HG03342 (cell line): Measurements from ENCODE around the gene COL6A3.
"Not testable (repeated sequence)": the region's sequence is repeated elsewhere in the genome, so short reads cannot be mapped to it uniquely, and the experiment has no call there.

Source experiments
- ATAC-seq: cut with Tn5 transposase; IDR thresholded peaks from one replicate; pipeline ENCODE4 v1.9.1; 2021; ENCODE audit warnings: mild to moderate bottlenecking, moderate library complexity; ENCODE audit not compliant: unreplicated experiment

COL6A3 gene

DNA sequence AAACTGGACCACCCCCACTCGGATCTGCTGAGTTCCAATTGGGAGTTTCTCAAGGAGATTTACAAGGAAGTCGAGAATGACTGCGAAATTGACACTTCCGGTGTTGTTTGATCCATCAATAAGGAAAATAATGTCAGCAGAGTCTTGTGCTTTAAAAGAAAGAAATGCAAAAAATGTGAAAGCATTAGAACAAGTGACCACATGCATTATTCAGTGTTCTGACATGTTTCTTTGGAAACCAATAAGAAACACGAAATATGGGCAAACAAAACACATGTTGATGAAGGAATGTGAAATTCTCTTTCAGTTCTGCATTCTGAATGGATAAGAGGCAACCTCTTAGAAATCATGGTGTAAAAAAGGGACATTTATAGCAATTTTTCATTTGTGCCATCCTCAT is 25.9 kb downstream of the COL6A3 start:
- no peak for ATAC-seq

DNA sequence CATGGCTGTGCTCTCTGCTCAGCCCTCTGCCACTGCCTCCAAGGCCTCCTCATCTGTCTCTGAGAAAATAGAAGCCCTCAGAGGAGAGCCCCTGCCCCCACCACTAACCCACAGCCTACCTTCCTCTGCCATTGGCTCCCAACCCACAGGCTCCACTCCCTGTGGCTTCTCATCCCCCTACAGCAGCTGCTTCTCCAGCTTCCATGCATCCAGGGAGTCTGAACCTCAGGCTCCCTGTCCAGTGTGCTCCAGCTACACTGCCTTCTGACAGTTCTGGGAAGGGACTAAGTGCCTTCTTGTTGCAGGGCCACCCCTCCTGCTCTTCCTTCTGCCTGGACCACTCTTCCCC is 29.3 kb downstream of the COL6A3 start:
- ATAC-seq: no peak

DNA sequence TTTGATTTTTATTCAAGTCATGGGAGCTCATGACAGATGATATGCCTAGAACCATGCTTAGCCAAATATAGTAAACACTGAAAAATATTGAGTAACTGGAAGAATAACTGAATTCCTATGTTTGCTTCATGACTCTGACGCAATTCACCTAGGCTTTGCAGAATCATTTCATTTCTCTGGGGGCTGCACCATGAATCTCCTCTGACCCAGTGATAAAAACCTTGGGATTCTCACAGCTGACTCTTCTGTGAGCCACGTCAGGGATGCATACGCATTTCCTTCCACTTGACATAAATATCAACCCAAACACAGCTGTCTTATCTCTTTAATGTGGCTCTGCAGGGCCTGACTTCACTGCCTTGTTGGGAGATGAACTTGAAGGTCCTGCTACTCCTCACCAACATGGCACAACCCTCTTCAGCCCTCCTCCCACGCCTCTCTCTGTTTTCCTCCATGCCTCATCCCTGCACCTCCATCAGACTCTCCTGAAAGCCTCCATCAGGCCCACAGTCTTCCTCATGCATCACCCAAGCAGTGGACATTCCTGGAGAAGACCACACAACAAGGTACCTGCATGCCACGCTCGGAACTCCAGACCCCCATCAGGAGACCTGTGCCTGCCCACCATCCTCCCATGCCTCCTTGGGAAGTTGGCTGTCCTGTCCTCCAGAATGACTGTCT is 29.8 kb downstream of the COL6A3 start:
- no peak for ATAC-seq

DNA sequence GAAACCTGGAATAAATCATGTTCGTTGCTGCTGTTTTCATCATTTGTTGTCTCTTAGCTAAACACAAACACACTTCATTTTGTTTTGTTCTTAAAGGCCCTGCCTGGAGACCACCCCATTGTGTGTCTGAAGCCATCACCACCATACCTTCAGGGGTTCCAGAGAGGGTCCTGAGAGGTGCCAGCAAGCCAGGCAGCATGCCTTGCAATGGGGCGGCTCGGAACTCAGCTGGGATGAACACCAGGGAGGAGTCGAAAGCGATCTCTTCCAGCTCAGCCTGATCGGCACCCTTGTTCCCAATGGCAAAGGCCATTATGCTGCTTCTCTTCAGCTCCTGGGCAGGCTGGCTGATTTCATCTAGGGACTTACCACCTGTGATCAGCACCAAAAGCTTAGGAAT is 33.2 kb downstream of the COL6A3 start:
- ATAC-seq: no peak

DNA sequence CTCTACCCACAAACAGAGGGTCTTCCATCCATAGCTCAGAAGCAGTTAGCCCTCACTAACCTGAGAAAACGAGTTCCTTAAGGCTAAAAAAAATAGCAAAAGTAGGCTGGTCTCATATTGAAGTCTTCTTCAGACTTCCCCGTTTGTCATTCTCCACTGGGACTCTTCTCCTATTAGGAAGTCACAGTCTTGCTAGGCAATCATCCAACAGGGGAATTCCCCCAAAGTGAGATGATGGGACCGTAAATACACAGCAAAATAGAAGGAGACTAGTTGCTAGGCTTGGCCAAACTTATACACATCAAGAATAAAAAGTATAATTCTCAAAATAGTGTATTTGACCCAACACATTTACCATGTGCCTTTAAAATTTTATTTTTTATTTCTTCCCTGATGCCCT is 34.3 kb downstream of the COL6A3 start:
- no peak for ATAC-seq

DNA sequence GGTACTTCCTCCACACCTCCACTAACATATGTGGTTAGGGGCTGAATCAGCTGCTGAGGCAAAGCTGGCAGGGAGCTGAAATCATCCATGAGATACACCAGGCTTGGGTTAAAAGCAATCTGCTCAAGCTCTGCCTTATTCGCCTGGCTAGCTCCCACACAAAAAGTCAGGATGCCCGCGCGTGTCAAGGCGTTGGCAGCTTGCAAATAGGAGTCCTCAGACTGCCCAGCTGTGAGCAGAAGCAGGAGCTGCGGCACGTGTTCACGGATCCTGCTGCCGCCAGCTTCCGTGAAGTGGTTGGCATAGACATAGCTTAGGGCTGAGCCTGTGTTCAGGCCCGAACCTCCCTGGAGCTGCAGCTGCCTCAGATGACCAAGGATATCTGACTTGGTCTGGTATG is 35.3 kb downstream of the COL6A3 start:
- no peak for ATAC-seq

DNA sequence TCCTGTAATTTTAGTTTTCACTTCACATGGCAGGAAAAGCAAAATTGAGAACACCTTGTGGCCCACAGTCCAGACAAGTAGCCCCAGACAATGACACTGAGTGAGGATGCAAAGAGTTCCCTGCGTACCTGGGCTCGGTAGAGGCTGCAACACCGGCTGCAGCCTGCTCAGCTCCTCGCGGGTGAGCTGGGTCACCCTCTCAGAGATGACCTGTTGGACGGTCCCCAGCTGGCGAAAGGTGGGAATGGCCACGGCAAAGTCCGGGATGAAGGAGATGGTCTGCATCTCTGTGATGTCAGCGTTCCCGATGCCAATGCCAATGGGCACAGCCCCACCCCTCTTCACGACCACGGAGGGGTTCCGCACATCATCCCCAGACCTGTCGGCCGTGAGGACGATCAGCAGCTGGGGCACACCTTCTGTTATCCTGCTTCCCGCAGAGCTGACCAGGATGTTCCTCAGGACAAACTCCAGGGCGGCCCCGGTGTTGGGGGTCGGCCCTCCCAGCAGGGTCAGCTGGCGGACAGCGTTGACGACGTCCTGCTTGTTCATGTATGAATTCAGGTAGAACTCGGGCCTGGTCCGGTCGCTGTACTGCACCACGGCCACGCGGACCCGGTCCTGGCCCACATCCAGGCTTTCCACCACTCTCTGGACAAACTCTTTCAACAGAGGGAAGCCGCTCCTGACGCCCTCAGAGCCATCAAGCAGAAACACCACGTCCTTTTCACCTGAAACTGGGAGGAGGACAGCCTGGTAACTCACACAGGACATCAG is 39.5 kb downstream of the COL6A3 start:
- no peak for ATAC-seq

DNA sequence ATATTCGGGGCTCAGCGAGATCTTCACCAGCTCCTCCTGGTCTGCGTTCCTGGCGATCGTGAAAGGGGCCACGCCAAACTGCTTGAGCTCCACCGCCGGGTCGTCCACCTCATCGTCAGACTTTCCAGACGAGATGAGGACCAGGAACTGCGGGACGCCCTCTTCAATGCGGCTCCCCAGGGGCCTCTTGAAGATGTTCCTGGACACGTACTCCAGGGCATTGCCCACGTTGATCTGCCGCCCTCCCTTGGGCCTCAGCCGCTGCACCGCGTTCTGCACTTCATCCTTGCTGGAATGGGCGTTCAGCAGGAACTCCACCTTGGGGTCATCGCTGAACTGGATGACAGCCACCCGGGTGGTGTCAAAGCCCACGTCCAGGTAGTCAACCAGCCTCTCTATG is 42.1 kb downstream of the COL6A3 start:
- ATAC-seq: no peak

DNA sequence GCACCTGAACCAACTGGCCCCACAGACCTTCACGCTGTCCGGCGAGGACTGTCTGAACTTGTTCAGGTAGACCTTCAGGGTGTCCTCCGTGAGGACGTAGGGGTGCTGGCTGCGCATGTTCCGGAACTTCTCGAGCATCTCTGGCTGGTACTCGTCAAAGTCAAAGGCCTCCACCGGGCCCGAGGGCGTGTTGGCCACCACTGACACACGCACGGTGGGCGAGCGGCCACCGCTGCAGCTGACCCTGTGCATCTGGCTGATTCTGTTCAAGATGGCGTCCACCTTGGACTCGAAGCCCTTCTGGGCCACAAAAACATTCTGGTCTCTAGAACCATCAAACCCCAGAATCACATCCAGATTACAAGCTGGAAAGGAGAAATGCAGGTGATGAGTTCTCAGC is 48.3 kb downstream of the COL6A3 start:
- ATAC-seq: no peak

DNA sequence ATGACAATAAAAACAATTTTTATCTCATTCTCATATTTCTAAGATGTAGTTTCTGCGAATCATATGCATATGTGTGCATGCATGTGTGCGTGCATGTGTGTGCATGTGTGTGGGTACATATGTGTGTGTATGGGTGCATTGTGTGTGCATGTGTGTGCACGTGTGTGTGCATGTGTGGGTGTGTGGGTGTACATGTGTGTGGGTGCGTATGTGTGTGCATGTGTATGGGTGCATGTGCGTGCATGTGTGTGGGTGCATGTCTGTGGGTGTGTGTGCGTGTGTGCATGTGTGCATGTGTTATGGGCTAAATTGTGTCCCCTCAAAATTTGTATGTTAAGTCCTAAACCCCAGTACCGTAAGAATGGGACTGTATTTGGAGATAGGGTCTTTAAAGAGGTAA is 49.3 kb downstream of the COL6A3 start:
- ATAC-seq: no peak

DNA sequence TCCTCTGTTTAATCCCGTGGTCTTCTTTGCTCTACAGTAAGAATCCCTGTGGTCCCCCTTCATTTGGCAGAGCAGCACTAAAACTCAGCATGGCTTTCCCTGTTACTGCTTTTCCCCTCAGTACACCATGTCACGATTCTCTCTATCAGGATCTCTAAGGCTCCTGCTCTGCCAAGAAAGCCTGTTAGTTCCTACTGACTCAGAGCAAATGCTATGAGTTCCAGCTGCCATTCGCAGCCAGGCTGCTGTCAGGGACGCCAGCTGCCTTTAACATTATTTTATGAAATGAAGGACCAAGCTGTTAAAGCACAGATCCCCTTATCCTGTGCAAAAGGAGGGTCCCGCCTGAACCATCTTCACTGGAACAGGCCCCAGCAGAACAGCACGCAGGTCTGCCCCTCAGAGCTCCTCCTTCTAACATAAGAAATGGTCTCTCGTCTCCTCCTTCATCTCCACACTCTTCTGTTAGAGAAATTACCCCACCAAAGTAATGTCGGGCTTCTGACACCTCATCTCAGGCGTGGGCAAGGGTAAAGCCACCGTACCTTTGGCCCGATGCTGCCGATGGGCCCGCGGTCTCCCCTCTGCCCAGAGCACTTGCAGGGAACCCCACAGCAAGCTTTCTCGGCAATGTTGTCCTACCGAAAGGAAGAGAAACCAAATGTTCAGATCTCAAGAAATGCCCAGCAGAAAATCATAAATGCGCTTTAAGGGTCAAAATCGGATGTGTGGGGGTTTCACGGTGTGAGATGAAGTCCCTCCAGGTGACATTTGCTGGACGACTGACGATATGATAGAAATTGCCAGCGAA is 52.6 kb downstream of the COL6A3 start:
- ATAC-seq: no peak

DNA sequence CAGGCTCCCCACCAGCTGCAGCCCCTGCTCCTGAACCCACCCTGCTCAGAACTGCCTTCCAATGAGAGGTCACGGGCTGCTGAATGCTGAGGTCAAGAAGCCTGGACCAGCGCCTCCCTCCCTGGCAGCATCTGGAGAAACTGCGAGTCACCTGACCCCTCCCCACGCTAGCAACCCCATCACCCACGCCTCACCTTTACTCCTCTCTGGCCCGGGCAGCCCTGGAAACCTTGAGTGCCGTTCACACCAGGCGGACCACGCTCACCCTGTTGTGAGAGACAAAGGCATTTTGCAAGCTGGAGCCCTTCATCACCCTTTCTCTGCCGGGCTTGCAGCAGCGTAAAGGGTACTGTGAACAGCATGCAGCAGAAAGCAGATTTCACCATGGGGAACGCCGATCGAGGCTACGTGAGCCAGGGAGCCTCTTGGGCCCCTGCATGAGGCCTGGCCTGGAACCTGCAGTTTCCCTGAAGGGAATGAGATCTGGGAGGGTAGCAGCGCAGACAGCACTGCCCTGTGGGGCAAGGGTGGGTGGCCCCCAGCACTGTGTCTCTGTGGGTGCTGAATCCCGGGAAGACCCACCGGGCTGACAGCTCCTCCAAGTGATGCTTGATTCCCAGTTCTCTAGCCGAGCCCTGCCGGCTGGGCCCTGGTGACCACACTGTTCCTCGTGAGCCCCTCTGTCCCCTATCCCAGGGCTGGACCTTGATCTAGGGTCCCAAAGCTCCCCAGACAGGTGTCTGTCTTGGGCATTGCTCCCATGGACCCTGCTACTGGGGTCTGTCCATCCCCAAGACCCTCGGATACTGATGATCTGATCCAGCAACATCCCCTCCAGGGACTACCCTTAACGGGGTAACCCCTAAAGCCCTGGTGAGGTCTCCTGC is 53.8 kb downstream of the COL6A3 start:
- ATAC-seq: no peak

DNA sequence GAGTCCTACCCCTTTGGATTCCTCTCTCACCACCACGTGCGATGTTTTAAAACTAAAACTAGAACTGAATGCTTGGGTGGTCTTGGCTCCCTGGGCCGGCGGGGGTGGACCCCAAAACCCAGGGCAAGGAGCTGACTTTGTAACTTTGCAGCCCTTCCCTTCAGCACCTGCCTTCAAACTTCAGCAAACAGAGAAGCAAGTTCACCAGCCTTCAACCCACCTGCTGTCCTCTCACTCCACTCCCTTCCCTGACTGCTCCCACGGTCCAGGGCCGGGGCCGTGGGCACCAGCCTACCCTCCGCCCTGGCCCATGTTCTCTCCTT is 54.5 kb downstream of the COL6A3 start:
- no peak for ATAC-seq

DNA sequence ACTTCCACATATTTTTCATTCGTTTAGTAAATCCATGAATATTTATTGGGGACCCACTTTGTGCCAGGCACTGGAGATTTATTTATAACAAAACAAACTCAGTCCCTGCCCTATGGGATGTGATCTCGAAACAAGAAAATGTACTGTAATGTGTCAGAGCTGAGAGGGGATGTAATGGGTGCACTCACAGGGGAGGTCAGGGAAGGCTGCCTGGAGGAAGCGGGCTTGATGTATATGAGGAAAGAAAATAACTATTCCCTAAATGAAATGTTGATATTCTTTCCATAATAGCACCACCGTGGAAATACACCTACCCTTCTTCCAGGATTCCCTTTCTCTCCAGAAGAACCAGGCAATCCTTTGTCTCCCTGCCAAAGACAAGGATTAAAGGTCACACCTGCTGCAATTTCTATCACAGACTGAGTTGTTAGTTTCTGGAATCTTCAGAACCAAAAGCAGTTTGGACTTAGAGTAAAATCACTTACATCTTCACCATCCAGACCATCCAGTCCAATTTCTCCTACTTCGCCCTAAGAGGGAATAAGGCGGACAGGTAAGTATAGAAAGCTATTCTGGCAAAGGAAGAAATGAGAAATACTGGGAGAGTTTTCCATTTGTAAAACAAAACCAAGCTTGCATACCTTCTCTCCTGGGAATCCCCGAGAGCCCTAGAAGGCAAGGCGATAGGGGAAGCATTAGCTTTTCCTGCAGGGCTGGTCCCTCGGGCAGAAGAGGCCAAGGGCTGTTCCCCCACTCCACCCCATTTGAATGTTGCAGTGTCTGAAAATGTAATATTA is 55.0 kb downstream of the COL6A3 start:
- no peak for ATAC-seq

DNA sequence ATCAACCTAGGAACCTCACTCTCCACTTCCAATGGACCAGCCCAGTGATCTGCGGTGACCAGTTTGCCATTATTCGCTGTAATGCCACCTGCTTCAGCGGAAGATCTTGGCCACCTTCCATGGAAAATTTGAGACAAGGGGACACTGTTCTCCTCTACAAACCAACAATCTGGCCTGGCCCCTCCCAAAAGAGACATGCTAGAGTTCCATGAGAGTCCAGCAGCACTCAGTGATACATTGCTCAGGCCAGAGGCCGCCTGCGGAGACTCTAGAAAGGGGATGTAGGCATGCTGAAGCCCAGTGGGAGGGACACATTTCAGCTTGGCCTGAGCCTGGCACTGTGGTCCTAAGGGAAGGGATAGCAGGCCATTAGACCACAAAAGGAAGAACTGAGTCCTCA is 58.3 kb downstream of the COL6A3 start:
- no peak for ATAC-seq

DNA sequence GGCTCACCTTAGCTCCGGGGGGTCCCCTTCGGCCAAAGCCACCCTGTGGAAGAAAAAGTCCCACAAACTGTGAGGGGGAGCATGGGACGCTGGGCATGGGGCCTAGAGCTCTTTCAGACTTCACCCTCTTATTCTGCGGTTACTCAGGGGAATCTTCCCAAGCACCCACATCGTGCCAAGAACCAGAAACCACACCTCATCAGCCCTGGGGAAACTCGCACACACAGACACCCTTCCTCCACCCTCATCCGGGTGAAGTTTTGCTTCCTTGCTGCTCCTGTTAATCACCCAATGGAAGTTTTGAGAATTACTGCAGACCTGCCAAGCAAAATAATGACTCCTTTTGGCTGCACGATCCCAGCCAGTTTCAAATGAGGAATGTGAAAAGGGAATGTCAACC is 59.1 kb downstream of the COL6A3 start:
- no peak for ATAC-seq

DNA sequence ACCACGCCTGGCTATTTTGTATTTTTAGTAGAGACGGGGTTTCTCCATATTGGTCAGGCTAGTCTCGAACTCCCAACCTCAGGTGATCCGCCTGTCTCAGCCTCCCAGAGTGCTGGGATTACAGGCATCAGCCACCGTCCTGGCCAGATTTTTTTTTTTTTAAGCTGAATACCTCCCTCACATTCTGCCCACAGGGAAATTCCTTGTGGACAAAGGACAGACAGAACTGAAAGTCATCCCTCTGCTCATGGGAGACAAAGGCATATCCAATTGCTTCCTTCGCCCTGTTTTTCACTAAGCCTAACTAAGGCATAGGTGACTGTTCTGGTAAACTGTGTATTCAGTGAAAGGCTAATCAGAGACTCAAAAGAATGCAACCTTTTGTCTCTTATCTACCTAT is 59.8 kb downstream of the COL6A3 start:
- not testable (repeated sequence) for ATAC-seq

DNA sequence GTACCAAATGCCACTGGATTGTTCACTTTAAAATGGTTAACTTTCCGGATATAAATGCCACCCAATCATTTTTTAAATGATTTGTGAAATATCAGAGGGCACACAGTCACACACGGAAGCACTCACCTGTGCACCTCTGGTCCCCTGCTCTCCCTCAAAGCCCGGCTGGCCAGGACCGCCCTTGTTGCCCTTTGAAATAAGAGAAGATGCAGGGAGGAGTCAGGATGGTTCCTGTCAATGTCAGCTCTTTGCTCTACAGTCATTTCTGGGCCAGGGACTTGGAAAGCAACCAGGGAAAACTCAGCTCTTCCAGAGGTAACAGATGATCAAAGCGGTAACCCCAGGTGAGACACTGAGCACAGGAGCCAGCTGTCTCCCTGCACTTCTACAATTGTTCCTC is 60.7 kb downstream of the COL6A3 start:
- no peak for ATAC-seq

DNA sequence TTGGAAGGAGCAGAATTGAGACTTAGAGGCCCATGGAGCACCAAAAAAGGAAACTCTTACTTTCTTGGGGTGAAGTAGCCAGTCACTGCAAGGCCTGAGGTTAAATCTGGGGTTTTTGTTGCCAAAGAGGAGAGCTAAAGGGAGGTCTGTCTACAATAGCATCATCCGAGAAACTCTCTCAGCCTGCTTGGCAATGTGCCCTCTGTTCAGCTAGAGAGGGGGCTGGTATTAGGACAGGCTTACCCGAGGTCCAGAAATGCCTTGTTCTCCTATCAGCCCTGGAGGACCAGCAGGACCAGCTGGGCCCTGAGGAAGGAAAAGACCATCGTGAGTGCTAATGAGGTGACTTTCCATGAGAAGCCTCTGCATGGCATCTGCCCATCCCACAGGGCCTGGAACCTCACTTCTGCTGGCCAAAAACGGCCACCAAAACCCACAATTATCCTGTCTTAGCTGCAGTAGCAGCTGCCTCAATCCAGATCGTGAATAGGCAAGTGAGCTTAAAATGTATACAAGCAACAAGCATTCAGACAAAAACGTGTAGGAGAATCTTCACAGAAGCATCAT is 61.6 kb downstream of the COL6A3 start:
- ATAC-seq: no peak

DNA sequence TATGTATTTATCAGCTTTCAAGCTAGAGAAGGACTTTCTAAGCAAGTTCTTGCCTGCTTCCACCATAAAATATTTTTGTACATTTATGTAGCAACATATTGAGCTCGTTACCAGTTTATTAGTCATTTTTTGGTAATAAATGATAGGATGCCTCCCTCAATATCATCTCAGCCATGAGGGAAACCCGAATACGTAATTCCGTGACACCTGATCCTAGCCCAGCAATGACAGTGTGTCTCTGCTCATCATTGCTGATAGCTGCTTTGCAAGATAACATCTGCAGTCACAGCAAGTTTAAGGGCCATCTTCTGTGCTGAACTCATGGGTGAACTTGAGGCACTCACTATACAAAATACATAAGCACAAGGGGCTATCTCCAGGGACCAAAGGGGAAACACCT is 62.2 kb downstream of the COL6A3 start:
- no peak for ATAC-seq
